ENCODE data around the gene EFCAB6. TPM values are rescaled to one million over a fixed set of nuclear protein-coding genes. Genes with fewer than 3 reads are reported as not detected.

The EFCAB6 gene
- total RNA-seq, 4 donors from 2014 or later = 0.68 to 3.7 (median 0.80) TPM; not detected in 1

- intact Hi-C loops (cut with DNase I; ENCODE audit: low total_unique reads) (no loop called here), in situ Hi-C loops (cut with MboI; ENCODE audit: low pct_ligation_motif_present in 1 of 4, low pct_unique_long_range_greater_than_20kb in 1 of 4, low sequenced_read_pairs in 3 of 4) (no loop called here)
- H3K27ac ChIP-seq = no peak overlapping the region
- H3K9me3 ChIP-seq = no peaks in the 10 kb centered on the region
- no peak overlapping the region for H3K4me3 ChIP-seq
- TF ChIP-seq CTCF (IDR thresholded peaks at IDR 0.05) = no peak
- no peak for TF ChIP-seq POLR2AphosphoS5 (IDR thresholded peaks at IDR 0.05)
- TF ChIP-seq EP300 (IDR thresholded peaks at IDR 0.05; ENCODE audit: low read depth) = no peak
- H3K4me1 ChIP-seq = peaks cover 0 to 10% (median 0%) of the 10 kb centered on the region in 4 donors
- H3K27me3 ChIP-seq = peaks cover 3% of the 10 kb centered on the region
- 67 to 79% methylated on average over 6 to 14 of the region's 15 CpGs for WGBS, 2 donors (ENCODE audit: low coverage in 1 of 2)
- H3K36me3 ChIP-seq = no peaks in the 10 kb centered on the region
- no peak for DNase-seq
Observed at GRCh38 chr22:43742154-43742950, 69.8 kb downstream of the EFCAB6 start.

- no peak for TF ChIP-seq POLR2A (IDR thresholded peaks at IDR 0.05)
- no peak for TF ChIP-seq CTCF (IDR thresholded peaks at IDR 0.05)
- TF ChIP-seq EP300 (IDR thresholded peaks at IDR 0.05; ENCODE audit: low read depth) = no peak
- TF ChIP-seq POLR2AphosphoS5 (IDR thresholded peaks at IDR 0.05) = no peak
- Histone ChIP-seq H3K36me3 (no peaks in the 10 kb centered on the region), H3K27me3 (peaks cover 3% of the 10 kb centered on the region), H3K4me1 (peaks cover 0 to 10% (median 0%) of the 10 kb centered on the region in 4 donors), H3K27ac (no peak overlapping the region), H3K4me3 (no peak overlapping the region), H3K9me3 (no peaks in the 10 kb centered on the region)
- DNase-seq = no peak
- intact Hi-C loops (cut with DNase I; ENCODE audit: low total_unique reads) (no loop called here), in situ Hi-C loops (cut with MboI; ENCODE audit: low pct_ligation_motif_present in 1 of 4, low pct_unique_long_range_greater_than_20kb in 1 of 4, low sequenced_read_pairs in 3 of 4) (no loop called here)
- 72% methylated on average over 19 of the region's 19 CpGs; no CpG with 5 or more reads in 1 of the 2 donors for WGBS, 2 donors (ENCODE audit: low coverage in 1 of 2)
Observed at GRCh38 chr22:43740587-43741270, 71.4 kb downstream of the EFCAB6 start.

- no peak overlapping the region for H3K27ac ChIP-seq
- no peaks in the 10 kb centered on the region for H3K36me3 ChIP-seq
- peaks cover 3% of the 10 kb centered on the region for H3K27me3 ChIP-seq
- WGBS, 2 donors (ENCODE audit: low coverage in 1 of 2) = 68 to 84% methylated on average over 2 to 11 of the region's 11 CpGs
- in situ Hi-C loops (cut with MboI; ENCODE audit: low pct_ligation_motif_present in 1 of 4, low pct_unique_long_range_greater_than_20kb in 1 of 4, low sequenced_read_pairs in 3 of 4) = no loop called here
- intact Hi-C loops (cut with DNase I; ENCODE audit: low total_unique reads) = no loop called here
- no peaks in the 10 kb centered on the region for H3K9me3 ChIP-seq
- peaks cover 0 to 4% (median 0%) of the 10 kb centered on the region in 4 donors for H3K4me1 ChIP-seq
- H3K4me3 ChIP-seq = no peak overlapping the region
- no peak for DNase-seq
- no peak for TF ChIP-seq POLR2A (IDR thresholded peaks at IDR 0.05)
- TF ChIP-seq CTCF (IDR thresholded peaks at IDR 0.05) = no peak
- TF ChIP-seq POLR2AphosphoS5 (IDR thresholded peaks at IDR 0.05) = no peak
- no peak for TF ChIP-seq EP300 (IDR thresholded peaks at IDR 0.05; ENCODE audit: low read depth)
Observed at GRCh38 chr22:43739851-43740379, 72.2 kb downstream of the EFCAB6 start.

- Histone ChIP-seq H3K27me3 (peaks cover 6% of the 10 kb centered on the region), H3K9me3 (no peaks in the 10 kb centered on the region), H3K4me1 (no peaks in the 10 kb centered on the region), H3K36me3 (no peaks in the 10 kb centered on the region), H3K27ac (no peak overlapping the region), H3K4me3 (no peak overlapping the region)
- 80 to 88% methylated on average over 2 to 4 of the region's 4 CpGs for WGBS, 2 donors (ENCODE audit: low coverage in 1 of 2)
- TF ChIP-seq POLR2A (IDR thresholded peaks at IDR 0.05) (no peak), POLR2AphosphoS5 (IDR thresholded peaks at IDR 0.05) (no peak), CTCF (IDR thresholded peaks at IDR 0.05) (no peak), EP300 (IDR thresholded peaks at IDR 0.05; ENCODE audit: low read depth) (no peak)
- in situ Hi-C loops (cut with MboI; ENCODE audit: low pct_ligation_motif_present in 1 of 4, low pct_unique_long_range_greater_than_20kb in 1 of 4, low sequenced_read_pairs in 3 of 4) (no loop called here), intact Hi-C loops (cut with DNase I; ENCODE audit: low total_unique reads) (no loop called here)
- no peak for DNase-seq
Observed at GRCh38 chr22:43737150-43737828, 74.8 kb downstream of the EFCAB6 start.

Measured in transverse colon (tissue), 4 donors.